GM03348 (cell line): ENCODE measurements around the gene KRCC1.

ENCODE experiments used
- DNase-seq: peaks from one replicate; pipeline ENCODE4 v3.0.0; 2012; ENCODE audit warnings: low spot score

KRCC1 gene

DNA sequence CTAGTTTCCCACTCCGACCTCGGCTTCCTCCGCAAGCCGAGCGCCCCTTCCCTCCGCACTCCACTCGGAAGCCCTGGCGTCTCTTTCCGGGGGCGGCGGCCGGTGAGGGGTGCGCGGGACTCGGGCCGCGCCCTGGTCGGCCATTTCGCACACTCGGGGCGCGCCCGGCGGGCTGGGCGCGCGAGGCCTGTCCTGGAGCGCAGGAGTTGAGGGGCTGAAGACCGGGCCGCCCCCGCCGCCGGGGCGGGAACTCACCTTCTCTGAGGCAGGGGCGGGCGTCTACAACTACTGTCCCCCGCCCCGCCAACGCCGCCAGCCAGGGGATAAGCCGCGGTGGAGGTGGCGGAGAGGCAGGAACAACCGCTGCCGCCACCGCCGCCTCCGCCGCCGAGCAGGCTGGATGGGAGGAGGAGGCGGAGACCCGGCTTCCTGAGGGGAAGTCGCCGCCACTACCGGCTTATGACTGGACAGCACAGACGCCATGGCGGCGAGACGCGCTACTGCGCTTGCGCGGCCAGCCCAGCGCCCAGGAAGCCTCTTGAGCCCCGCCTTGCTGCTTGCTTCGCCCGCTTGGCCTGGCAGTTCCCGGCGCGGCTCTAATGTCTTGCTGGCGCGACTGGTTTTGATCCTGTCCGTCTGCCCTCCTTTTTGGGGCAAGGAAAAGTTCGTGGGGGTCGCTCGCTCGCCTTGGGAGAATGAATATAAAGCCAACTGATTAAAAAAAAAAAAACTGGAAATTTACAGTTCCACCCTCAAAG lies at the start of gene KRCC1:
TSS of gene KRCC1 (minus strand) at position 413 of the 758 bp plus-strand sequence. CDS start 27,220 bp downstream, outside the sequence.
- DNase-seq, result peak; percentile 98

DNA sequence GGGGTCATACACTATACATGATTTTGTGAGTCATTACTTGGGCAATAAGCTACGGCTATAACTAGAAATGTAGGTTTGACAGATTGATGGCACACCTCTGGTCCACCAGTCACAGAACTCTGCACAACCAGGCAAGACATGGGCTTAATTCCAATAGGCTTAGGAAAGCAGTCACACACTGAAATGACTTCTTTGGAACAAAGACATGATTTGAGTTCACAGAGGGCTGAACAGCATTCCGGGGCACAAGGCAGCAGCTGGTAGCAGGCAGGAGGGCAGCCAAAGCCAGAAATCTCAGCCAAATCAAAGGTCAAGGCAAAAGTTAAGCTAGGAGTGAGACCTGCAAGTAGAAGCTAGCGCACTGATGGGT lies 44.9 kb upstream of the KRCC1 start:
- no peak for DNase-seq

- no peak for DNase-seq
These were observed 44.4 kb upstream of the KRCC1 start for GRCh38 chr2:88099798-88100488.

- DNase-seq, result no peak
These were observed 42.9 kb upstream of the KRCC1 start for GRCh38 chr2:88098558-88098900.

DNA sequence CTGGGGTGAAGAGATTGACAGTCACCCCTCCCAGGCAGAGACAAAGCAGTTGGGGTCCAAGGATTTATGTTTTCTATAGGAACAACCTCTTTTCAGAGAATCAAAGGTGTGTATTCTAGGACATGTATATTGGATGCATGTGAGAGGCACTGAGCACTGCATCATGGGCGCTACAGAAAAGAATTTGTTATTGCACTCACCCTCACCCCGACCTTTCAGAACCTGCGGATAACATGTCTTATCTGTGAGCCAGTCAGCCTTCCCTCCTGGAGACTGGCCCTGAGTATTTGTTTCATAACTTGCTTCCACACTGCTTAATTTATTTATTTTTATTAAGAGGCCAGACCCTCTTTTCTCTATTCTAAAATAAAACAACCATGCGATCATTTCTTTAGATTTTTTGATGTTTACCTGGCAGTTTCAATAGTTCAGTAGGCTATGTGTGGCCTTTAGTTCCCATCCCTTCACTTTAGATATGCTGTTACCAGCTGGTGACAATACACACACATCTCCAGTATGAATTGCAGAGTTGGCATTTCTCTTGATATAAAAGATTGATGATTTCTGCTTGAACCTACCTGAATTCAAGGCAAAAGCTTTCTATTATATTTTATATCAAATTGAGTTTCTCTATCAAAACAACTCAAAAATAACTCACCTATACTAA lies 42.4 kb upstream of the KRCC1 start:
- DNase-seq, result no peak

- no peak for DNase-seq
These were observed 41.6 kb upstream of the KRCC1 start for GRCh38 chr2:88097192-88097591.

DNA sequence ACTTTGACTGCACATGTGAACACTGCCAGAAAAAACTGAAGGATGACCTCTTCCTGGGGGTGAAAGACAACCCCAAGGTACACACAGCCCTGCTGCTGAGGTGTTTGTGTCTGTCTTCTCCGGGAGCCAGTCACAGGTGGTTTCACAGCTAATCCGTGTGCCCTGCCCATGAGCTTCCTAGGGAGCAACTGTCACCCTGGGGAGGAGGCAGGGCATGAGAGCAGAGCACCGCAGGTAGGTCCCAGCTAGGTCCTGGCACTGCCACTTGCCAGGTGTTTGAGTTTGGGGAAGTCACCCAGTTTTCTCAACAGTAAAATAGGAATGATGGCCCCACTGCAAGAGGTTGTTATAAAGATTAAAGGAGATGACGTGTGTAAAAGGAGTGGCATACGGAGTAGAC lies 41.1 kb upstream of the KRCC1 start:
- DNase-seq, result no peak

GRCh38 chr2:88095022-88095421 lies 39.4 kb upstream of the KRCC1 start:
- no peak for DNase-seq

- no peak for DNase-seq
These were observed 37.2 kb upstream of the KRCC1 start for GRCh38 chr2:88092773-88093172.

GRCh38 chr2:88091943-88092342 lies 36.4 kb upstream of the KRCC1 start:
- no peak for DNase-seq

DNA sequence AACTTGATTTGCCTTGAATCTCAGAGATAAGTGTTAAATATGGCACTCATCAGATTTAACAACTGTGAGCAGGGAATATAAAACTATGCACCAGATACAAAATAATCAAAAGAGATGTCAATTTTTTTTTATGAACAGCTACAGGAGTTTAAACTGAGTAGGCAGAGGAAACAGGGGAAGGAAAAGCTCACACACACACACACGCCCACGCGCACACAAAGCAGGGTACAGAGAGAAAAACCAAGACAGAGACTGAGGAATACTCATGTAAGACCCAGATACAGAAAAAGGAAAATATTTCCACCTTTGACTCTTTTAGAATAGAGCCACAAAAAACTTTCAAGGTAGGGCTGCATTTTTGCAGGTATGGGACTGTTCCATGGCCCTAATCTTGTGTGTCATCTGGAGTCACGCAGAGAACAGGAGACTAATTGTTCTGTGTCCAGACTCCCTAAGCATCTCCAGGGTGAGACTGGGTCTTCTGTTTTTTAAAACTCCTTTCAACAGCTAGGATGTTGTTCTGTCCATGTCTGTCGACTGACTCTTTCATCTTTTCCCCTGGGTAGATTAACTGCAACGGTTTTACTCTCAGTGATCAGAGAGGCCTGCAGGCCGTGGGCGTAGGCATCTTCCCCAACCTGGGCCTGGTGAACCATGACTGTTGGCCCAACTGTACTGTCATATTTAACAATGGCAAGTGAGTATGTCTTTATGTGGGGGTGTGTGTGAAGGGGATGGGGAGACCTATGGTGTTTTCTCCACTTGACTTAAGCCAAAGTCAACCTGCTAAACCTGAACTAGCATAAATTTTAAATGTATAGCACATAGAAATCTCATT lies 35.1 kb upstream of the KRCC1 start:
- DNase-seq, result no peak

GRCh38 chr2:88088999-88089398 lies 33.4 kb upstream of the KRCC1 start:
- DNase-seq, result no peak

DNA sequence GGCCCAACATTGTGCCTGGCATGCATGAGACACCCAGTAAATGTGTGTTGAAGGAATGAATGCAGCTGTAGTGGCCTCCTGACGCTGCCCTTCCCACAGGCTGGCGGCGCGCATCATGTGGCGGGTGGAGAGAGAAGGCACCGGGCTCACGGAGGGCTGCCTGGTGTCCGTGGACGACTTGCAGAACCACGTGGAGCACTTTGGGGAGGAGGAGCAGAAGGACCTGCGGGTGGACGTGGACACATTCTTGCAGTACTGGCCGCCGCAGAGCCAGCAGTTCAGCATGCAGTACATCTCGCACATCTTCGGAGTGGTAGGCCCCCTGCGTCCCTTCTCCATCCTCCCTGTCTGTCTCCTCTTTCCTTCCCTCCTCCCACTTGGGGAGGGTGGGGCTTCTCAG lies 32.2 kb upstream of the KRCC1 start:
- DNase-seq, result no peak

GRCh38 chr2:88087073-88087472 lies 31.5 kb upstream of the KRCC1 start:
- no peak for DNase-seq

GRCh38 chr2:88086401-88086800 lies 30.8 kb upstream of the KRCC1 start:
- DNase-seq, result no peak

DNA sequence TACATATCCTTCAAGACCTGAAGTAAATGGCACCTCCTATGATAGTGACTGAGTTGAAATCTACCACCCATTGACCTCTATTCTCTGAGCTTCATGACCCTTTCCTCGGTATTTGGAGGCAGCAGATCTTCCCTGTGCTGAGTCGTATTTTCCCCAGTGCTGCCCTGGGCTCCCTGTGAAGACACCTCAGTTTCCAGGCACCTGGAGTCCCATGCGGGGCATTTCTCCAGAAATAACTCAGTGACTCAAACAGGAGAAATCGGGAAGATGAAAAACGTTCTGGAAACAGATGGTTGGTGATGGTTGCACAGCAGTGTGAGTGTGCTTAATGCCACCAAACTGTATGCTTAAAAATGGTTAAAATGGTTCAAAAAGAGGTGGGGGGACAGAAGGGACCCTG lies 30.0 kb upstream of the KRCC1 start:
- DNase-seq, result no peak

GRCh38 chr2:88085099-88085498 lies 29.5 kb upstream of the KRCC1 start:
- no peak for DNase-seq

GRCh38 chr2:88082781-88083180 lies 27.2 kb upstream of the KRCC1 start:
- DNase-seq, result no peak

DNA sequence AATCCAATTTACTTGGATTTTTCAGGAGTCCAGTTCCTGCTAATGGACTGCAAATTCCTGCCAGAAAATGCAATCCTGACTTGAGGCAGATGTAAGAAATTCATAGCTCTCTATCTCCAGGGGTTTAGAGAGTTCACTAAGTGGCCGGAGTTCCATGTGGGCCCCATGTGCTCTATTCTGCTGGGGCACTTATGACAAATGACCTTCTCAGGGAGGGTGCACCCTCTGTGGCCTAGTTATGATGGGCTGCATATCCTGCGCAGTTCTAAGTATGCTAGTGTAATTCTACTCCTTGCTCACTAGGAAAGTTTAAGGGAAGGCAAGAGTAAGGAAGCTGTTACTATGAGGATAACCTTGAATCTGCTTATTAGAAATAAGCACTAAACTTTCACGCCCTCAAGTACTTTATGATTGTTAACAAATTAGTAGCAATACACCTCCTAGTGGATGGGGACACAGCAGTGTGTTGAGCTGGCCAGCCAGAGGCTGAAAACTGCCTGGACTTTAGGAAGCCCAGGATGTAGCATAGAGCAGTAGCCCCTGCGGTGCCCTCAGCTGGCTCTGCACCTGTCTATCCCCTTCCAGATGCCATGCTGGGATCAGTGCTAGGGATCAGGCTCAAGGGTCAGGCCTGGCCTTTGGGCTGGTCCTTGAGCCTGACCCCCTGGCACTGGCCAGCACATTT lies 26.5 kb upstream of the KRCC1 start:
- DNase-seq, result no peak

- DNase-seq, result no peak
These were observed 25.0 kb upstream of the KRCC1 start for GRCh38 chr2:88080545-88080944.

GRCh38 chr2:88078643-88079172 lies 23.1 kb upstream of the KRCC1 start:
- no peak for DNase-seq

DNA sequence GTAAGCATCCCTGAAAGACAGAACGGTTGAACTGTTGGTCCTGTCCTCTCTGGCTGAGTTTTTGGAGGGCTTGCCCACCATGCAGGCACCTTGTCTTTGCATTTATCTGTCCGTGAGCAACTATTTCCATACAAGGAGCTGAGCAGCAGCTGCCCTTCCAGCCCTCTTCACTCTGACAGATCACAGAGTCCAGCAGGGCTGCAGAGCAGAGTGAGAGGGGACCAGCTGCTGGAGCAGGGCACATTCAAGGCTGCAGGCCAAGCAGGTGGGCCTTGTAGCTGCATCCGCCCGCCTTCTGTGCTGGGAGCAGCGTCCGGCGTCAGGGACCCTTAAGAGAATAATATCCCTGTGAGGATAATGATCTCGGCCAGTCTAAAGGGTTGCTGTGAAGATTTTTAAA lies 21.5 kb upstream of the KRCC1 start:
- DNase-seq, result no peak
